ENCODE measurements around the gene NLRP13.

DNA sequence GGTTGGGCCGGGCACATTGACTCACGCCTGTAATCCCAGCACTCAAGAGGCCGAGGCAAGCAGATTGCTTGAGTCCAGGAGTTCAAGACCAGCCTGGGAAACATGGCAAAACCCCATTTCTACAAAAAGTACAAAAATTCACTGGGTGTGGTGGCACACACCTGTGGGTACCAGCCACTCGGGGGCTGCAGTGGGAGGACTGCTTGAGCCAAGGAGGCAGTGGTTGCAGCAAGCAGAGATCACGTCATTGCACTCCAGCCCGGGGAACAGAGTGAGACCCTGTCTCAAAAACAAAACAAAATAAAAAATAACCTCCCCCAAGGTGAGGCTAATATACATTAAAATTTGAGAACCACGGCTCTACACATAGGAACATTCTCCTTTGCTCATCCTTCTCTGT lies 24.9 kb downstream of the NLRP13 start:
- TF ChIP-seq, protein P1, sequence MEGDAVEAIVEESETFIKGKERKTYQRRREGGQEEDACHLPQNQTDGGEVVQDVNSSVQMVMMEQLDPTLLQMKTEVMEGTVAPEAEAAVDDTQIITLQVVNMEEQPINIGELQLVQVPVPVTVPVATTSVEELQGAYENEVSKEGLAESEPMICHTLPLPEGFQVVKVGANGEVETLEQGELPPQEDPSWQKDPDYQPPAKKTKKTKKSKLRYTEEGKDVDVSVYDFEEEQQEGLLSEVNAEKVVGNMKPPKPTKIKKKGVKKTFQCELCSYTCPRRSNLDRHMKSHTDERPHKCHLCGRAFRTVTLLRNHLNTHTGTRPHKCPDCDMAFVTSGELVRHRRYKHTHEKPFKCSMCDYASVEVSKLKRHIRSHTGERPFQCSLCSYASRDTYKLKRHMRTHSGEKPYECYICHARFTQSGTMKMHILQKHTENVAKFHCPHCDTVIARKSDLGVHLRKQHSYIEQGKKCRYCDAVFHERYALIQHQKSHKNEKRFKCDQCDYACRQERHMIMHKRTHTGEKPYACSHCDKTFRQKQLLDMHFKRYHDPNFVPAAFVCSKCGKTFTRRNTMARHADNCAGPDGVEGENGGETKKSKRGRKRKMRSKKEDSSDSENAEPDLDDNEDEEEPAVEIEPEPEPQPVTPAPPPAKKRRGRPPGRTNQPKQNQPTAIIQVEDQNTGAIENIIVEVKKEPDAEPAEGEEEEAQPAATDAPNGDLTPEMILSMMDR (IDR thresholded peaks at IDR 0.05), result no peak
- no peak for TF ChIP-seq POLR2A (IDR thresholded peaks at IDR 0.05)
- TF ChIP-seq EP300 (IDR thresholded peaks at IDR 0.05), result no peak
- no peak for TF ChIP-seq POLR2AphosphoS5 (IDR thresholded peaks at IDR 0.05)

Measured in gastroesophageal sphincter (tissue), 3 donors.